Measurements from ENCODE around the gene EVI5. TPM values are rescaled to one million over a fixed set of nuclear protein-coding genes. Genes with fewer than 3 reads are reported as not detected.

The EVI5 gene
- total RNA-seq, 4 donors from 2014 or later: 37.7 to 59.7 (median 41.7) TPM

GRCh38 chr1:92485381-92486250 is 299.3 kb downstream of the EVI5 start:
- Histone ChIP-seq H3K4me1 (peaks cover 47 to 63% of the 10 kb centered on the region in 2 donors), H3K27ac (no peak overlapping the region), H3K36me3 (no peaks in the 10 kb centered on the region), H3K9me3 (no peaks in the 10 kb centered on the region), H3K4me3 (replicated peaks in 1 of 3) (peak overlapping the region; percentile 8 to 33 (median 25)), H3K27me3 (peaks cover 25% of the 10 kb centered on the region)
- TF ChIP-seq POLR2A (IDR thresholded peaks at IDR 0.05) (no peak), CTCF (IDR thresholded peaks at IDR 0.05) (peak in 2 of 6 experiments; percentile 13 to 36)
- peak; percentile 51 for DNase-seq
- intact Hi-C loops (cut with DNase I): no loop called here
- WGBS, 2 donors: 2 to 3% methylated on average over 25 to 38 of the region's 82 CpGs

DNA sequence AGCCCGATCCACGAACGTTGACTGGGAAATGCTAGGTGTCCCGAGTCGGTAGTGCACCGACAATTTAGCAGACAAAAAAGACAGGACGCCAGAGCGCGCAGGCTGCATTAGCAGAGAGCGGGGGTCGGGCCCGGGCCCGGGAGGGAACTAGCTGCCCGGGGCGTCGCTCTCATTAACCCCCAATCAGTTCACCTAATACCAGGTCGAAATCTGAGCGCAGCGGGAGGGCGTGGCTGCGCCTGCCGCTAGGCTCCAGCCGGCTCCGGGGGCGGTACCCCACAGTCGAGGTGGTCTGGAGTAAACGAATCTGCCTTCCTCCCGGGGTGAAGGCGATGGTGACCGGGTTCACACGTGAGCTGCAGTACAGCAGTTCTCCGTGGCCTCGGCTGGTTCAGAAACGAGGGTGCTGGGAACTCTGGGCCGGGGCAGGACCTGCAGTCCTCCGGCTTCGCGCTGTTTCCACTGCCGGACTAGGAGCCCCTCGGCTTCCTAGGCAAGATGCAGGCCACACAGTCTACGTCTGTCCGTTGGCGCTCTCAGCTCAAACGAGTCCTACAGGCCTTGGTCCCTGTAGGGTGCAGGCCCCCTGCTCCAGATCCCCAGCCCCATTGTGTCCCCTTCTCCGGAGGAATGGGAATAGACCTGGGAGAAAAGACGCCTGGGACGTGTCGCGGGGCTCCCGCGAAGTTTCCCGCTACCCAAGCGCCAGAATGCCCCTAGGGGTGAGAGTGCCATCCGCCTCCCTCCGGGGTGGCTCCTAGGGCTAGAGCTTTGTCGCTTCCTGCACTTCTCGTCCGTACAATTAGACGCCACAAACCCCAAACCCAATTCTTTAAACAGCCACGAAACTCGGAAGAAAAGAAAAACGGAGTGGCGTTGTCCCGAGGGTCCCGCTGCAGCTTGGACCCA is 300.2 kb downstream of the EVI5 start:
- Histone ChIP-seq H3K27me3 (peaks cover 25% of the 10 kb centered on the region), H3K27ac (no peak overlapping the region), H3K9me3 (no peaks in the 10 kb centered on the region), H3K4me3 (replicated peaks in 1 of 3) (peak overlapping the region; percentile 0 to 33 (median 25)), H3K4me1 (peaks cover 47 to 68% of the 10 kb centered on the region in 2 donors), H3K36me3 (no peaks in the 10 kb centered on the region)
- peak; percentile 17 to 21 for DNase-seq
- WGBS, 2 donors: 2 to 3% methylated on average over 30 to 60 of the region's 65 CpGs
- intact Hi-C loops (cut with DNase I): no loop called here
- TF ChIP-seq POLR2A (IDR thresholded peaks at IDR 0.05) (no peak), CTCF (IDR thresholded peaks at IDR 0.05) (no peak)

- Histone ChIP-seq H3K9me3 (no peaks in the 10 kb centered on the region), H3K27ac (no peak overlapping the region), H3K4me1 (peaks cover 47 to 68% of the 10 kb centered on the region in 2 donors), H3K27me3 (peaks cover 25% of the 10 kb centered on the region), H3K4me3 (replicated peaks in 1 of 3) (peak overlapping the region in 1 of 3 donors; percentile 33), H3K36me3 (no peaks in the 10 kb centered on the region)
- TF ChIP-seq CTCF (IDR thresholded peaks at IDR 0.05): no peak
- no peak for TF ChIP-seq POLR2A (IDR thresholded peaks at IDR 0.05)
- intact Hi-C loops (cut with DNase I): no loop called here
- DNase-seq: peak; percentile 9 to 16
- WGBS, 2 donors: 3% methylated on average over 25 to 35 of the region's 56 CpGs
These were observed 301.1 kb downstream of the EVI5 start for GRCh38 chr1:92483610-92484471.

DNA sequence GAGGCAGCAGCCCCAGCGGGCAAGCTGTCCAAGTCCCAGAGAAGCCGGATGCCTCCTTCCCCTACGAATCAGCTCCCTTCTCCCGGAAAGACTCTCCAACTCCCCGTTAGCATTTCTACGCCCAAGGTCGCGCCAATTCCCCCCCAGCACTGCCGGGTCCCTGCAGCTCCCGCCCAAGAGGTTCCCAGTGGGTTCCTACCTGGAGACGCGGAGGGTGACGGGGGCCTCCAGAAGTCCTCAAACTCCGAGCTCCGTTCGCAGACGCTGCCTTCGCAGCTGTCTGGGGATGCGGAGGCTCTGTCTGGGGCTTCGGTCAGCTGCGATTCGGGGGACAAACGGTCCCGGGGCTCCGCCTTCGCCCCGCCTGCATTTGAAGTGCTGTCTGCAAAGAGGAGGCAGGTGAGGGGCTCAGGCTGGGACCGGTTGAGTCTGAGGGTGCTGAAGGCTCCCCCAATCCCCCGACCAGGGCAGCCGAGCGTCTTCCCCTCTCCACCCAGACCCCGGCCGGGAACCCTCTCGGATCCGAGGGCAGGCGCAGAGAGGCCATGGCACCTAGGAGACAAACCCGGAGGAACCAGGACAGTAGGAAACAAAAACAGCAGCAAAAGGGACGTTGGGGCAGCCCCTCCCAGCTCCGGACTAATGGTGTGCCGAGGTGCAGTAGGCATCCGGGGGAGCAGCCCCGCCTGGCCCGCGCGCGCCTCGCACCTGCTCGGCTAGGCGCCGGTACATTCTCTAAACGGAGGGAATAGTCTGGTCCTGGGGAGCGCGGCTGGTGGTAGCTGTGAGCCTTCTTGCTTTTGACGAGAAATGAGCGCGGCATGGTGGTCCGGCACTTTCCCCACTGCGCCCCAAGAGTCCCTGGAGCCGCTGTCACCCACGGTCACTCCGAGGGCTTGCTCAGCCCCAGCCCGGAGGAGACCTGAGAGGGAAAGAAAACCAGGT is 302.0 kb downstream of the EVI5 start:
- no peaks in the 10 kb centered on the region for H3K36me3 ChIP-seq
- DNase-seq: no peak
- H3K4me3 ChIP-seq (replicated peaks in 1 of 3): peak overlapping the region in 2 of 3 donors; percentile 6 to 33
- no peak overlapping the region for H3K27ac ChIP-seq
- peaks cover 25% of the 10 kb centered on the region for H3K27me3 ChIP-seq
- TF ChIP-seq CTCF (IDR thresholded peaks at IDR 0.05): no peak
- no peak for TF ChIP-seq POLR2A (IDR thresholded peaks at IDR 0.05)
- no peaks in the 10 kb centered on the region for H3K9me3 ChIP-seq
- 2 to 4% methylated on average over 19 to 30 of the region's 62 CpGs for WGBS, 2 donors
- peaks cover 47 to 68% of the 10 kb centered on the region in 2 donors for H3K4me1 ChIP-seq
- intact Hi-C loops (cut with DNase I): no loop called here

Data from thyroid gland (tissue), 4 donors.